ENCODE measurements around the gene ACTL7B.

Gene ACTL7B

DNA sequence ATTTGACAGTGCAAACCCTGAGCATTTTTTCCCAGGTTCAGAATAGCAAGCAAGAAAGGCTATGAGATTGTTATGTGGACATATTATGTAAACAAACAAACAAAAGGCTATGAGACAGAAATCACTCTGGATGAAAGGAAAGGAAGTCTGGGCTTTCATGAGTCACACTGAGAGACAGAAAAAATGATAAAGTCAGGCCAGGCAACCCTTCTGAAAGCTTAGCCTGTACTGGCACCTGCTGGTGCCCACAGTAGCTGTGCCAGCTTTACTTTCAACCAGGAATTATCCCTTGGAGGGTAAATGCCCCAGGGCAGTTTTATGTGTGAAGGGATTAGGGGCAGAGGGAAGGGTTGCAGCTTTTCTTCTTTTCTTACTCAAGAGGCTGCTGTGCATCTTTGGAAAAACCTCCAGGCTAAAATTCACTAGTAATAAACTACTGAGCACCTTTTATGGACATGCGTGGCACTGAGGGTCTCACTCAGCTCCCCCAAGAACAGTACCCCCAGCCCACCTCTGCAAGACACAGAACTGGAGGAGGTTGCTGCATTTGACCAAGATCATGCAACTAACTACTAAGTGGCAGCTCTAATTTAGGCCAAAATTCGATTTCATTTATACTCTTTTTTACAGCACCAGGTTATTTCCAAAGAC is 41.7 kb downstream of the ACTL7B start:
- no peak for DNase-seq
- ATAC-seq (replicated peaks) = no peak
- Mint-ChIP-seq H3K27me3 (peaks cover 0 to 3% of the 10 kb centered on the region in 2 donors), H3K27ac (no peak overlapping the region), H3K4me3 (no peak overlapping the region), H3K36me3 (no peaks in the 10 kb centered on the region), H3K4me1 (peaks cover 21 to 28% of the 10 kb centered on the region in 2 donors), H3K9me3 (no peaks in the 10 kb centered on the region)

- no peaks in the 10 kb centered on the region for H3K9me3 Mint-ChIP-seq
- H3K4me3 Mint-ChIP-seq = no peak overlapping the region
- DNase-seq = no peak
- H3K4me1 Mint-ChIP-seq = peaks cover 10 to 12% of the 10 kb centered on the region in 2 donors
- H3K27ac Mint-ChIP-seq = no peak overlapping the region
- H3K36me3 Mint-ChIP-seq = no peaks in the 10 kb centered on the region
- no peak for ATAC-seq (replicated peaks)
- H3K27me3 Mint-ChIP-seq = peaks cover 0 to 3% of the 10 kb centered on the region in 2 donors
These were observed 43.3 kb downstream of the ACTL7B start for GRCh38 chr9:108812396-108813025.

- no peaks in the 10 kb centered on the region for H3K9me3 Mint-ChIP-seq
- DNase-seq (no peak), ATAC-seq (replicated peaks) (no peak)
- H3K27me3 Mint-ChIP-seq = peaks cover 0 to 3% of the 10 kb centered on the region in 2 donors
- no peak overlapping the region for H3K4me3 Mint-ChIP-seq
- H3K4me1 Mint-ChIP-seq = peaks cover 10 to 12% of the 10 kb centered on the region in 2 donors
- H3K36me3 Mint-ChIP-seq = no peaks in the 10 kb centered on the region
- H3K27ac Mint-ChIP-seq = no peak overlapping the region
These were observed 43.8 kb downstream of the ACTL7B start for GRCh38 chr9:108811944-108812343.

DNA sequence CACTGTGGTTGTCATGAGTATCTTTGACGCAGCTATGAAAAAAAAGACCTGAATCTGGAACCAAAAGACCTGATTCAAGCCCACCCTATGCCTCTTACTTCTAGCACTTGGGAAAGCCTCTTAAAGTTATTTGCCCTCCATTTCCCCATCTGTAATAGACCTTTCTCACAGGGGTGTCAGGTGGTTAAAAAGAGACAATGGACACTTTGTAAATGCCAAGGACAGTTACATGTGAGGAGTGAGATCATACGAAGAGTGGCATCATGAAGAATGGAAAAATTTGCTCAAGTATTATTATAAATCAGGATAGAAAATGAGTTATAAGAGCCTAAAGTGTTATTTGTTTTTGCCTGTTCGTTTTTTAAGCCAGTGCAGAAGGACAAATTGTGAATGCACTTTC is 46.5 kb downstream of the ACTL7B start:
- H3K27ac Mint-ChIP-seq = no peak overlapping the region
- no peaks in the 10 kb centered on the region for H3K4me1 Mint-ChIP-seq
- DNase-seq = no peak
- no peaks in the 10 kb centered on the region for H3K9me3 Mint-ChIP-seq
- ATAC-seq (replicated peaks) = no peak
- peaks cover 0 to 3% of the 10 kb centered on the region in 2 donors for H3K27me3 Mint-ChIP-seq
- H3K36me3 Mint-ChIP-seq = no peaks in the 10 kb centered on the region
- H3K4me3 Mint-ChIP-seq = no peak overlapping the region

Measured in stimulated activated naive B cell treated with anti-CD40 and anti-IgM and Interleukin-4, amounts not matched to agents 10 μg/mL and 1 μg/mL and 100 μg/mL, for 72 hours (primary cell).